ENCODE measurements around the gene GSG1L. TPM values are rescaled to one million over a fixed set of nuclear protein-coding genes. Genes with fewer than 3 reads are reported as not detected.

The GSG1L gene
- polyA plus RNA-seq, 1 donor (not counting 4 experiments of a cell fraction or from before 2014, with no cell fraction given): not detected

DNA sequence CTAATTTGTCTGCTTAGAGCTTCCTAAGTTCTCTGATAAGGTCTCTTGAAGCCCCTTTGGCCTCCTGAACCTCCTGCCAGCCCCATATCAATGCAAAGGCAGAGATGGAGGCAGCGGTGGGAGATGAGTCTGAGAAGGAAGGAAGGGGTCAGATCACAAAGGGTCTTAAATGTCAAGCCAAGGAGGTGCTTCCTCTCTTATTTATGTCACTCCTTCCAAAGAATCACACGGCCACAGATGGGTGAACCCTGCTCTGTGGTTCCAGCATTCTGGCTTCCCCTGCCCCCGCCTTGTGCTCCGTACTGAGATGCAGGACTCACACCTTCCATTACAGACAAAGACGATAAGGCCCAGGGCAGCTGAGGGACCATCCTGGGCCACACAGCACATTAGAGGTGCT lies 96.3 kb downstream of the GSG1L start:
- no peak overlapping the region for H3K27ac ChIP-seq (ENCODE audit: control insufficient read depth, insufficient read depth, low read length)
- dilution Hi-C loops (cut with MboI; ENCODE audit: extremely low pct_ligation_motif_present, low sequenced_read_pairs): no loop called here

DNA sequence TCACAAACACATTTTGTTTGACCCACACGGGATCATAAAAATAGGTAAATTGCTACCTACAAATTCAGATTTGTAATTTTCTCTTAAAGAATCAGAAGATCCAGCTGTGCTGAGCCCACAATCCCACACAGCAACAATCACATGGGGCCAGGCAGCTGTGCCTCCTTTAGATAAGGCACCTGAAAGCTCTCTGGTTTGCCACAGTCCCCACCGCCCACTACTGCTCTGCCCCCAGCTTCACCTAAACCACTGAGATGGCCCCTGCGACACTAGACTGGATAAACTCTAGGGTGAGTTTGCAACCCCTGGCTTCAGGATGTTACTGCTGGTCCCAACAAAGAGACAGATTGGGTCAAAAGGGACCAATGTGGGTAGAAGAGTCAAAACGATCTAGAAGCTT lies 96.8 kb downstream of the GSG1L start:
- Histone ChIP-seq H3K4me2 (ENCODE audit: control insufficient read depth, extremely low read depth, insufficient read depth, low read depth, low read length) (no peak overlapping the region), H3K9me3 (ENCODE audit: control insufficient read depth, low read depth, low read length) (no peaks in the 10 kb centered on the region), H2AFZ (ENCODE audit: control insufficient read depth, low read length) (no peak overlapping the region), H3K27me3 (ENCODE audit: control insufficient read depth, extremely low read depth, insufficient read depth, low read length) (no peaks in the 10 kb centered on the region), H3K4me3 (ENCODE audit: control insufficient read depth in 2 of 3, extremely low read depth in 1 of 3, insufficient read depth in 2 of 3, low read depth in 1 of 3, low read length in 3 of 3) (no peak overlapping the region), H3K9me1 (ENCODE audit: control insufficient read depth, extremely low read depth, insufficient read depth, low read length) (no peaks in the 10 kb centered on the region), H3K36me3 (ENCODE audit: control insufficient read depth in 2 of 2, extremely low read depth in 1 of 2, insufficient read depth in 2 of 2, low read length in 2 of 2) (no peaks in the 10 kb centered on the region), H3K4me1 (ENCODE audit: control insufficient read depth, extremely low read depth, insufficient read depth, low read length) (no peaks in the 10 kb centered on the region), H4K20me1 (ENCODE audit: control insufficient read depth, extremely low read depth, insufficient read depth, low read length) (no peaks in the 10 kb centered on the region), H3K27ac (ENCODE audit: control insufficient read depth, insufficient read depth, low read length) (no peak overlapping the region), H3K9ac (ENCODE audit: control insufficient read depth, extremely low read depth, insufficient read depth, low read length) (no peak overlapping the region), H3K79me2 (ENCODE audit: control insufficient read depth, insufficient read depth, low read length) (no peaks in the 10 kb centered on the region)
- FAIRE-seq: no peak
- TF ChIP-seq CTCF (optimal IDR thresholded peaks at IDR 0.05 in 1 of 3, IDR thresholded peaks at IDR 0.05 in 1 of 3, conservative IDR thresholded peaks at IDR 0.05 in 1 of 3; ENCODE audit: extremely low read depth in 1 of 3, insufficient read depth in 2 of 3, low read length in 3 of 3): no peak
- no peak for TF ChIP-seq EZH2 (IDR thresholded peaks at IDR 0.05; ENCODE audit: low read length)
- dilution Hi-C loops (cut with MboI; ENCODE audit: extremely low pct_ligation_motif_present, low sequenced_read_pairs): no loop called here
- DNase-seq (ENCODE audit: low read depth, low spot score): no peak

More for the DNA sequence above, 96.3 kb downstream of the GSG1L start:
- H4K20me1 ChIP-seq (ENCODE audit: control insufficient read depth, extremely low read depth, insufficient read depth, low read length): no peaks in the 10 kb centered on the region
- H3K9ac ChIP-seq (ENCODE audit: control insufficient read depth, extremely low read depth, insufficient read depth, low read length): no peak overlapping the region
- no peaks in the 10 kb centered on the region for H3K9me1 ChIP-seq (ENCODE audit: control insufficient read depth, extremely low read depth, insufficient read depth, low read length)
- H3K4me2 ChIP-seq (ENCODE audit: control insufficient read depth, extremely low read depth, insufficient read depth, low read depth, low read length): no peak overlapping the region
- H3K27me3 ChIP-seq (ENCODE audit: control insufficient read depth, extremely low read depth, insufficient read depth, low read length): no peaks in the 10 kb centered on the region
- DNase-seq (ENCODE audit: low read depth, low spot score) (no peak), FAIRE-seq (no peak)
- no peaks in the 10 kb centered on the region for H3K36me3 ChIP-seq (ENCODE audit: control insufficient read depth in 2 of 2, extremely low read depth in 1 of 2, insufficient read depth in 2 of 2, low read length in 2 of 2)
- no peak overlapping the region for H2AFZ ChIP-seq (ENCODE audit: control insufficient read depth, low read length)
- H3K9me3 ChIP-seq (ENCODE audit: control insufficient read depth, low read depth, low read length): no peaks in the 10 kb centered on the region
- no peaks in the 10 kb centered on the region for H3K79me2 ChIP-seq (ENCODE audit: control insufficient read depth, insufficient read depth, low read length)
- no peak overlapping the region for H3K4me3 ChIP-seq (ENCODE audit: control insufficient read depth in 2 of 3, extremely low read depth in 1 of 3, insufficient read depth in 2 of 3, low read depth in 1 of 3, low read length in 3 of 3)
- TF ChIP-seq EZH2 (IDR thresholded peaks at IDR 0.05; ENCODE audit: low read length): no peak
- TF ChIP-seq CTCF (optimal IDR thresholded peaks at IDR 0.05 in 1 of 3, IDR thresholded peaks at IDR 0.05 in 1 of 3, conservative IDR thresholded peaks at IDR 0.05 in 1 of 3; ENCODE audit: extremely low read depth in 1 of 3, insufficient read depth in 2 of 3, low read length in 3 of 3): no peak
- no peaks in the 10 kb centered on the region for H3K4me1 ChIP-seq (ENCODE audit: control insufficient read depth, extremely low read depth, insufficient read depth, low read length)

Data from keratinocyte (primary cell).